NK-92 (cell line): ENCODE measurements around the gene ENPP3.
"Not testable (repeated sequence)": the region's sequence is repeated elsewhere in the genome, so short reads cannot be mapped to it uniquely, and the experiment has no call there.

Experiments
- DNase-seq: peaks from one replicate; lab custom pipeline; 2025; ENCODE audit not compliant: unreplicated experiment; lab: John Stamatoyannopoulos, UW

Gene ENPP3

GRCh38 chr6:131682442-131682841, 45.3 kb downstream of the ENPP3 start:
- DNase-seq: no peak

GRCh38 chr6:131683479-131683878, 46.4 kb downstream of the ENPP3 start:
- DNase-seq: no peak

DNA sequence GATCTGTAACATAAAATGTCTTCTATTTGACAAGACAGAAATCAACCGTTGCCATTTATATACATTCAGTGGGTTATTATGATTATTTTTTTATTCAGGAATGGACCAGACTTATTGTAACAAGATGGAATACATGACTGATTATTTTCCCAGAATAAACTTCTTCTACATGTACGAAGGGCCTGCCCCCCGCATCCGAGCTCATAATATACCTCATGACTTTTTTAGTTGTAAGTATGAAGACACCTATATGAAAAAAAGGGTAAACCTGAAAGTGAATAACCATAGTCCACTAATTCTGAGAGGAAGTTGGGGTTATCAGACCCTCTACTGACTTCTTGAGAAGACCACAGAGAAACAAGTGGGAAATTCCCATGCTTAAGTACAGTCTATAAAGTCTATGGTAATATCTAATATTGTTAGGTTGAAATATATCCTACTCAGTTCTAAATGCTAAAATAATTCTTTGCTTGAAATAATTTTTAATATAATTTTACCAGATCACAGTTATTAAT, 48.2 kb downstream of the ENPP3 start:
- no peak for DNase-seq

DNA sequence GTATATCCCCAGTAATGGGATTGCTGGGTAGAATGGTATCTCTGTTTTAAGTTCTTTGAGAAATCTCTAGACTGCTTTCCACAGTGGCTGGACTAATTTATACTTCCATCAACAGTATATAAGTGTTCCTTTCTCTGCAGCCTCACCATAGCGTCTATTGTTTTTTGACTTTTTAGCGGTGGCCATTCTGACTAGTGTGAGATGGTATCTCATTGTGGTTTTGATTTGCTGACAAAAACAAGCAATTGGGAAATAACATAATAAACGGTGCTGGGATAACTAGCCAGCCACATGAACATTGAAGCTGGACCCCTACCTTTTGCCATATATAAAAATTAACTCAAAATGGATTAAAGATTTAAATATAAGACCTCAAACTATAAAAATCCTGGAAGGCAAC, 49.9 kb downstream of the ENPP3 start:
- DNase-seq: no peak

GRCh38 chr6:131688286-131688685, 51.2 kb downstream of the ENPP3 start:
- DNase-seq: no peak

DNA sequence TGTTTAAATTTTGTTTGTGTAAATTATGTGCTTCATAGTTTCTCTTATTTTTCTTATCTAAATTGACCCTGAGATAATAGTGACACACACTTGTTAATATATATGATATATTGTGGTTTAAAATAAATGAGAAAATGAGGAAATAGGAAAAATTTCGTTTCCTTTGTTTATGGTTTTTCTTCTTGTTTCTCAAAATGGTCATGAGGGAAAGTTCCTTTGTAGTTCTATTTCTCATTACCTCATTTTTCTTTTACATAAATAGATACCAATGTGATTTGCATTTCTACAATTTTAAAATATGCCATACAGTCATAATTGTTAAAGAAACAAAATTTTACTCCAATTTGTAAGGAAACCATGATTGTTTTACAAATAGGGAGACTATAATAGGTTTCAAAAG, 54.9 kb downstream of the ENPP3 start:
- no peak for DNase-seq

GRCh38 chr6:131692589-131692988, 55.5 kb downstream of the ENPP3 start:
- DNase-seq: no peak

DNA sequence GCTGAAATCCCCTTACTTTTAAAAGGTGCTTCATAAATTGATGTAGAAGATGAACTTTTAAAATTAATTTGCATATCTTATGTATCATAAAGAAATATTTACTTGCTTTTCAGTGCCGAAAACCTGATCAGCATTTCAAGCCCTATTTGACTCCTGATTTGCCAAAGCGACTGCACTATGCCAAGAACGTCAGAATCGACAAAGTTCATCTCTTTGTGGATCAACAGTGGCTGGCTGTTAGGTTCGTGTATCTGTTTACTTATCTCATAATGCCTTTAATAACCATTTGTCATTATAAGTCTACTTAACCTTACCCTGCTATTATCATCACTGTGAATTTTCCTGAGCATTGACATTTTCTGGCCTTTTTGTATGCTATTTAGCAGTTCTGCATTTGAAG, 56.3 kb downstream of the ENPP3 start:
- DNase-seq: no peak

- no peak for DNase-seq
Observed at GRCh38 chr6:131694832-131695426, 57.8 kb downstream of the ENPP3 start.

- DNase-seq: no peak
Observed at GRCh38 chr6:131696956-131697355, 59.9 kb downstream of the ENPP3 start.

DNA sequence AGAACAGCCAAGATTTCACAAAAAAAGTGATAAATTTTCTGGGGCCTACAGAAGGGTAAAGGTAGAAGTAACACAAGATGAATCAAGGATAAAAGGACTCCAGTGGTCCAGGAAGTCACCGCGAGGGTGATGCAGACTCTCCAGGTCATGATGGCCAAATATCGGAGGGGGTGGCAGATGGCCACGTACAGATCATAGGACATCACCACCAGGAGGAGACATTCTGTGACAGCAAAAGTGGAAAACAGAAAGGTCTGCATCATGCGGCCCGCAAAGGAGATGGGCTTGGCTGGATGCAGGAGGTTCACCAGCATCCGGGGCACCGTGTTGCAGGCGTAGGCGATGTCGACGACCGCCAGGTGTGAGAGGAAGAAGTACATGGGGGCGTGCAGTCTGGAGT, 63.7 kb downstream of the ENPP3 start:
- not testable (repeated sequence) for DNase-seq

- DNase-seq: not testable (repeated sequence)
Observed at GRCh38 chr6:131703905-131704304, 66.8 kb downstream of the ENPP3 start.

- not testable (repeated sequence) for DNase-seq
Observed at GRCh38 chr6:131710917-131711316, 73.8 kb downstream of the ENPP3 start, which contains the start of gene CTAGE9. Gene CTAGE9 (minus strand): TSS chr6:131711017. CDS start chr6:131711017, 0 bp downstream.

GRCh38 chr6:131715567-131715966, 78.5 kb downstream of the ENPP3 start:
- DNase-seq: not testable (repeated sequence)

DNA sequence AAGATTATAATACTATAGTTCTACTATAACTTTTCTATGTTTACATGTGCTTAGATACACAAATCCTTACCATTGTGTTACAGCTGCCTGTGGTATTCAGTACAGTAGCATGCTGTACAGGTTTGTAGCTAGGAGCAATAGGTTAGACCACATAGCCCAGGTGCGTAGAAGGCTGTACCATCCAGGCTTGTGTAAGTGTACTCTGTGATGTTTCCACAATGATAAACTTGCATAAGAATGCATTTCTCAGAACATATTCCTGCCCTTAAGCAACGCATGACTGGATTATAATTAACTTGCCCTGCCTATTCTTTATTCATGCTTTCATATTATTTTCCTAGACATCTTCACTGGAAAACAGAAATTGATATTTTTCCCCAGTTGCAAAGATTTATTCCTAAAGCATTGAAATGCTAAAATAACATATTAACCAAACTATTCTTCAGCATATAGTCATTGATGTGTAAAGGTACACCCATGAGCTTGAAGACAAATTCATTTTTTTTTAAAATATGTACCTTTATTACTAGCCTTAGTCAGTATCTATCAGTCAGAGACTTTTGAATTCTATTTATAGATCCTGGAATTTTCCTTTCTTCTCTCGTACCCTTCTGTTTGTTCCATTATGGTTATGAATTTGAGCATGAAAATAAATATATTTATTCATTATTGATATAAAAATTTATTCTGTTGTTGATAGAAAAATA, 80.9 kb downstream of the ENPP3 start:
- DNase-seq: no peak

GRCh38 chr6:131721161-131721560, 84.1 kb downstream of the ENPP3 start:
- DNase-seq: no peak

DNA sequence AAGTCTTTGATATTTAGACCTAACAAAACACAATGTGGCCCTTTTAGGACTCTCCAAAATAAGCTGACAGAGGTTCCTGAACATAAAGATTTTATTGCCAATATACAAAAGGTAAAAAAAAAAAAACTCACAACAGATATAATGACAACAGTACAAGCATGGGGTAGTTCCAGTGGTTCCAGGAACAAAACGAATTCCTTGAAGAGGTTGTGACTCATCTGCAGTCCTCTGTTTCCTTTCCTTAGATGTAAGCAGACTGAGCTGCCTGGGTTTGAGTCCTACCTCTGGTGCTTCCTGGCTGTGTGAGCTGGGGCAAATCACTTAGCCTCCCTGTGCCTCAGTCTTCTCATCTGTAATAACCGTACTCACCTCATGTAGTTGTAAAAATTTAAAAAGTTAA, 87.0 kb downstream of the ENPP3 start:
- DNase-seq: no peak

DNA sequence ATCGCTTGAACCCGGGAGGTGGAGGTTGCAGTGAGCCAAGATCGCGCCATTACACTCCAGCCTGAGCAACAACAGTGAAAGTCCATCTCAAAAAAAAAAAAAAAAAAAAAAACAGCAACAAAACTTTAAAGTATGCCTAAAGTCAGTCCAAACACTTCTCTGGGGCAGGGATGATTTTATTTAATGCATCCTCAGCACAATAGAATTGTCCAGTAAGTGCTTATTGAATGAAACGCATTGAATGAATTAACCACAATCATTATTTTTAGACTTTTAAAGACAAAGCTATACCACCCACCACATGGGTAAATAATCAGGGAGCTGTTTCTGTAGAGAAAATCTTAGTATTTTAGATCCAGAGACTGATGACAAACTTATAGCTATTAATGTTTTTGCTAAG, 90.4 kb downstream of the ENPP3 start:
- DNase-seq: no peak

DNA sequence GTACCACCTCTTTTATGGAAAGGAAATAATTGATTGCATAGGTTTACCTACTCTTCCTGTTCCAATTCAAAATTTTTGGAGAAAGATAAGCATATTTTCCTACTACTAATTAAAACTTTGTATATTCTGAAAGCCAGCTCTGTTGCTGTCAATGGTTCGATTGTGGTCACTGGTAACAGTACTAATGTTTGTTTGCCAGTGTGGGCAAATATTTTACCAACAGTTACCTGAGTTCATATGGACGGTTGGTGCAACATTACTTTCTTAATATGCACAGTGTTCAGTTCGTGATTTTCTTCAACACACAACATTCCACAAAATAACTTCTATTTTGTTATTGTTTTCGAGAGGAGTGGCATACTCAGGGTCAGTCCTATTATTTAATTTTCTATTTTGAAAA, 90.8 kb downstream of the ENPP3 start:
- no peak for DNase-seq

GRCh38 chr6:131728296-131728939, 91.3 kb downstream of the ENPP3 start:
- DNase-seq: no peak

- DNase-seq: no peak
Observed at GRCh38 chr6:131729550-131729949, 92.4 kb downstream of the ENPP3 start.

DNA sequence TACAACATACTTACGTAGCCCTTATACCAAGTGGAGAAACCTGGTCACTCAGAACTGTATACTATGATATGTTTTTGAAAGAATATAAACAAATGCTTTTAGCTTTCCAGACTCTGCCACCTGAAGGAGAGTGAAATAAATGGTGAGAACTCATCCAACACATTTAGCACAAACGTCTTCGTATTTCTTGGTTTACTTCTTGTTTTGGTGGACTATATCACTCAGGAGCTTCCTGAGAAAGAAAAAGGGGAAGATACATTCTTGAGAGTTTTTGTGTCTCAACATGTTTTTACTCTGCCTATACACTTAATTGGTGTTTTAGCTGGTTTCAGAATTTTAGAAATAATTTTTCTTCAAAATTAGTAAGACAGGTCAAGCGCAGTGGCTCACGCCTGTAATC, 93.2 kb downstream of the ENPP3 start:
- no peak for DNase-seq
